MM.1S (cell line): ENCODE measurements around the gene PTX3.

Source experiments
- CTCF ChIP-seq: fragments of 300-600 bp; sonication (generic); IDR thresholded peaks from 2 replicates; pipeline ENCODE4 v1.5.1; 2016; ENCODE audit warnings: antibody characterized with exemption, low read length, mixed read lengths
- EZH2 ChIP-seq: fragments of 300-600 bp; sonication (generic); optimal IDR thresholded peaks from 2 replicates; pipeline ENCODE3; 2017; ENCODE audit warnings: low read depth, mild to moderate bottlenecking, antibody characterized with exemption, low read length, mixed read lengths

- TF ChIP-seq CTCF (no peak), EZH2 (no peak)
Measured at GRCh38 chr3:157428853-157429252, 7.8 kb upstream of the PTX3 start.
